GM19438 (cell line): ENCODE results near the gene TTLL10.

Experiments used
- ATAC-seq: cut with Tn5 transposase; IDR thresholded peaks from one replicate; pipeline ENCODE4 v1.9.1; 2021; ENCODE audit warnings: low read depth; ENCODE audit not compliant: unreplicated experiment

The TTLL10 gene

DNA sequence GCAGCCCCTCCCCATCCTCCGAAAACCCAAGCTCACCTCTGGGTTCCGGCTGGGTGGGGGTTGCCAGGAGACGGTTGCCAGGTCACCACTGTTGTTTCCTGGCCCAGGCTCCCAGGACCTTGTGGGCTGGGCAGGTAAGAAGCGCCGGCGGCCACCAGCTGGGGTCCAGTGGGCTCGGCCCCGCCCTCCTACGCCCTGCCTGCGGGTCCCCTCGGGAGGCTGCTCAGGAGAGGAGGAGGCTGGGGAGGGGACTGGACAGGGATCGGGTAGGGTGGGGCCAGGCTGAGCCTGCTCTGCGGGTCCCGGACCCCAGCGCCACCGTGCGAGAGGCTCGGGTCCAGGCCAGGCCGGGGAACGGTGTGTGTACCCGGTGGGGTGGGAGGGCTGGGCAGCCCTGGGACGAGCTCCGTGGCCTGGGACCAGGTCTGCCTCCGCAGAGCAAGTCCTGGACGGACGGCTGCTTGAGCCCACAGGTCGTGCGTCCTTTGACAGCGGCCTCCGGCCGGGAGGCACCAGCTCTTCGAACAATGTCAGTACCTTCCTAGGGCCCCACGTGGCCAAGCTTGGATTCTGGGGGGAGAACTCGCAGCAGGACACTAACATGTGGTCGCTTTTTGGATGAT, at the start of gene TTLL10:
TSS of gene TTLL10 (plus strand) at position 88 of the 623 bp plus-strand sequence. CDS start 5,336 bp downstream, outside the sequence.
- no peak for ATAC-seq

DNA sequence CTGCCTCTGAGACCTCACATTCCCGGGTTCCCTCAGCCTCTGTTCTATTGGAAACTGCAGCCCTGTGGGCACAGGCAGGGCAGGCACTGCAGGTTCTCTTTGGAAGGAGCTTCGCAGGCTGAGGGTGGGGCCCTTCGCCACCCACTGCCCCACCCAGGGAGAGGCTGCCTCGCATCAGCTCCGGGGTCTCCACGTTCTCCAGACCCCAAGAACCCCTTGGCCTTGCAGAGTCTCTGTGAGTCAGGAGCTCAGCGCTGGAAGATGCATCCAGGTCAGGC, 49.2 kb upstream of the TTLL10 start:
- ATAC-seq, result no peak

GRCh38 chr1:1124786-1125642, 48.7 kb upstream of the TTLL10 start:
- ATAC-seq, result no peak

- ATAC-seq, result no peak
Observed at GRCh38 chr1:1125945-1126344, 47.7 kb upstream of the TTLL10 start.

DNA sequence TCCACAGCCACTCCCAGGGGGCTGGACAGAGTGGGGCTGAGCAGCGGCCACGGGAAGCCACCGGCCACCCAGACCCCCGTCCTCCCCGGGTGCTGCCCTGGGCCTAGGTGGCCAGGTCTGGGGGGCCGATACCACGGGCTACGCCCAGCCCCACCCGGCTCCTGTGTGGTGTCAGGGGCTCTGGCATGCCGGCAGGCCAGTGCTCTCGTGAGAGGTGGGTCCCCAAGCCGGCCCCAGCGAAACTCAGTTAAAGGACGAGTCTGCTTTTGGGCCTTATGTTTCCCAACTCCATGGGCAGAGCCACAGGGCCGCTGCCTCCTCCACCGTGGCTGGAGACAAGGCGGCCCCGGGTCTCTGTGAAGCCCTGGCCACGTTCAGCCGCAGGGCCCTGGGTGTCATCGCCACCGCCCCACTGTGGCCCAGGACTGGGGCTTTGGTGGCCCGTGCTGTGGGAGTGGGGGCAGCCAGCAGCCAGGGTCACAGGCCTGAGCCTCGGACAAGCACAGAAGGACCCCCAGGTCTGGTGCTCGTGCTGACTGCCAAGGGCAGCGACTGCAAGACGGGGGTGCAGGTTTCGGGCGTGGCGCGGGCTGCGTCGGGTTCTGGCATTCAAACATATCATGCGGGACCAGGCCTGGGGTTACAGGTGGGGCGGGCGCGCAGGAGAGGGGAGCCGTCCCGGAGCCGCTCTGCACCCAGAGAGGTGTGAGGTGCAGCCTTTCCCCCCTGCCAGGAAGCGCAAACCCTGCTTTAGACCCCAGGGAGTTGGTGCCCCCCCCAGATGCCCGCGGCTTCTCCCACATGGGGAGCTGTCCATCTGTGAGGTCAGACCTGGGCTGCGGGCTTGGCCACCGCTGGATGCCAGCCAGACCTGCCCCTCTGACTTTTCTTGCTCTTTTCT, 45.9 kb upstream of the TTLL10 start:
- ATAC-seq, result no peak

GRCh38 chr1:1128454-1129139, 45.1 kb upstream of the TTLL10 start:
- ATAC-seq, result no peak

DNA sequence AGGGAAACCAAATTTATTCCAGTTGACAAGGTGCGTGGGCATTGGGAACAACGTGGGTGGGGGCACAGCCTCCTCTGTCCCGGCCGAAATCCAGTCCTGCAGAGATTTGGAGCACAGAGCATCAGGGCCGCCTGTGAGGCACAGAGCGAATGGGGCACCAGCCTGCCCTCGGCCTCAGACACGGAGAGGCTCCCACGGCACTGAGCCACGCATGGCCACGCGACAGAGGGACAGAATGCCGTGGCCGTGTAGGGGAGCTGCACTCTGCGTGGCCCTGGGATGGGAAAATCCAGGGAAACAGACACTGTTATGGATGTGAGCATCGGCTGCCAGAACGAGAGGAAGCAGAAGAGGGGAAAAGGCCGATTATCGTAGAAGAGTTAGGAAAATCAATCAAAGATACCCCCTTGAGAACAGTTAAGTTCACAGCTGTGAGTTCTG, 44.3 kb upstream of the TTLL10 start:
- ATAC-seq, result no peak

GRCh38 chr1:1130206-1131120, 43.2 kb upstream of the TTLL10 start:
- no peak for ATAC-seq

GRCh38 chr1:1132042-1132950, 41.4 kb upstream of the TTLL10 start:
- no peak for ATAC-seq

- no peak for ATAC-seq
Observed at GRCh38 chr1:1132956-1133750, 40.5 kb upstream of the TTLL10 start.

DNA sequence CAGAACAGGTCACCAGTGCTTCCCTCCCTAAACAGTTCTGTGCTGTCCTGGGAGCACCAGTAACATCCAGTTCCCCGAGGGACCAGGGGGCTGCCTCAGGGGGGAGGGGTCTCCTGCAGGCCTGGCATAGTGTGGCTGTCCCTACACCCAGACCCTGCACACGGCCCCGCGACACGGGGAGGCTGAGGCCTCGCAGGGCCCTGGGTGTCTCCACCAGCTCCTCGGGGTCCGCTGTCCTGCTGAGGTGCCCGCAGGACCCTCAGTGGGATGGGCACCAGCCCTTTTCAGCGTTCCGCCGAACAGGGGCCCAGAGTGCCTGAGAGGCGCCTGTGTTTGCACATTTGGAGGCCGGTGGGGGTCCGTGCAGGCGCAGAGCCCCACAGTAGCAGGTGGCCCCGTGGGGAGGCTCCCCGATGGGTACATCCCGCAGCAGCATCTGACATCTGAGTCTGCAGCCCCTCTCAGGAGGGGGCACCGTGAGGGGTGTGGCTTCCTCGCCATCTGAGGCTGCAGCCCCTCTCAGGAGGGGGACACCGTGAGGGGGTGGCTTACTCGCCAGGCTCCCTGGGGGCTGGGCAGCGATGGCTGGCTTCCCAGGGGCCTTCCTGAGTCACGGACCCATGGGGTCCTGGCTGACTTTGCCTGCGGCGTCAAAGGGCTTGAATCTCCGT, 39.2 kb upstream of the TTLL10 start:
- ATAC-seq, result no peak

- ATAC-seq, result no peak
Observed at GRCh38 chr1:1135339-1136136, 38.1 kb upstream of the TTLL10 start.

GRCh38 chr1:1136547-1137230, 37.0 kb upstream of the TTLL10 start:
- ATAC-seq, result no peak

DNA sequence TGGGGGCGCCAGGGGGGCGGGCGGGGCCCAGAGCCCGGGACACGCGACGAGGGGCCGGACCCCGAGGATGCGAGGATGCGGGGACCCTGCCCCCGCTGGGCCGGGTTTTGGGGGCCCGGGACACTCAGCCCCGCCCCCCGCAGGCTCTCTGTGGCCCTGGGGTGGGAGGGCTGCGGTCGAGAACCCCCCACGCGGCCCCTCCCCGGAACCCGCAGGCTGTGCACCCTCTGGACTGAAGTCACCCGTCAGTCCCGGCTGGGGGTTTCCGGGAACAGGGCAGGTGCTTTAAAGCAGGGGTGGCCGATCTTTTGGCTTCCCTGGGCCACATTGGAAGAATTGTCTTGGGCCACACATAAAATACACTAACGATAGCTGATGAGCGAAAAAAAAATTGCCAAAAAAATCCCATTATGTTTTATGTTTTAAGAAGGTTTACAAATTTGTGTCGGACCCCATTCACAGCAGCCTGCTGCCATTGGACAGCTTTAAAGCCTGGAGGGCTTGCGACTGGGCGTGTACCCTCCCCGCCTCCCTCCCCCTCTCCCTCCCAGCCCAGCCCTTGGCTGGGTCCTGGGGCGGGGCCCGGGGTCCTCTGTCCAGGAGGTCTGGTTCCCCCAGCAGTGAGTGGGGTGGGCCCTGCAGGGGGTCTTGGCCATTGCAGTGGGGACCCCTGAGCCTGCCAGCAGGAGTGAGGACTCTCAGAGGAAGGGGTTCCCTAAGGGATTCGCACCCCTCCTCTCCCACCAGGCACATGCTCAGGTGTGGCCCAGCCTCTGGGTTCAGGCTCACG, 36.2 kb upstream of the TTLL10 start:
- no peak for ATAC-seq

DNA sequence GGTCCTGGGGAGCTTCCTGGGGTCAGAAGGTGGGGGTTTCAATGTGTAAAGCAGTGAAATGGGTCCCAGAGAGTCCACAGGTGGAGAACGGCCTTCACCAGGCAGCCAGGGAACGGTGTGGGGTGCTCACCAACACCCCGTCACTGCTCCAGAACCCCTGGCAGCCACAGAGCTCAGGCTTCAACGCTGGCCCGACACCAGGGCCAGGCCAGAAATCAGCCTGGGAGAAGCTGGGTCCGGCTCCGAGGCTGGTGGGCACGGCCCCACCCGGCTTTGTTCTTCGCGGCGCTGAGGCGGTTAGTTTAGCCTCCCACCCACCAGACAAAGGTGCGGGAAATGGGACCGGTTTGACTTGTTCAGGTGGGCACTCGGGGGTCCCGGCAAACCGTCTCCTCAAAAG, 33.0 kb upstream of the TTLL10 start:
- ATAC-seq, result no peak
